Measurements from ENCODE around the gene SLC51B.
"Not testable (repeated sequence)": the region's sequence is repeated elsewhere in the genome, so short reads cannot be mapped to it uniquely, and the experiment has no call there.

Gene SLC51B

GRCh38 chr15:65033659-65034269 lies 11.4 kb upstream of the SLC51B start:
- Mint-ChIP-seq H3K4me3 (no peak overlapping the region), H3K27me3 (peaks cover 2% of the 10 kb centered on the region), H3K36me3 (no peaks in the 10 kb centered on the region), H3K9me3 (no peaks in the 10 kb centered on the region), H3K4me1 (peaks cover 9% of the 10 kb centered on the region), H3K27ac (no peak overlapping the region)

- no peak overlapping the region for H3K4me3 Mint-ChIP-seq
- no peak overlapping the region for H3K27ac Mint-ChIP-seq
- no peaks in the 10 kb centered on the region for H3K36me3 Mint-ChIP-seq
- H3K27me3 Mint-ChIP-seq, result peaks cover 2% of the 10 kb centered on the region
- H3K9me3 Mint-ChIP-seq, result no peaks in the 10 kb centered on the region
- peaks cover 9% of the 10 kb centered on the region for H3K4me1 Mint-ChIP-seq
Measured at GRCh38 chr15:65034719-65035118, 10.5 kb upstream of the SLC51B start.

- Mint-ChIP-seq H3K36me3 (no peaks in the 10 kb centered on the region), H3K27ac (no peak overlapping the region), H3K27me3 (no peaks in the 10 kb centered on the region), H3K4me1 (peaks cover 9% of the 10 kb centered on the region), H3K4me3 (no peak overlapping the region), H3K9me3 (no peaks in the 10 kb centered on the region)
Measured at GRCh38 chr15:65037309-65037708, 7.9 kb upstream of the SLC51B start.

GRCh38 chr15:65038428-65038827 lies 6.8 kb upstream of the SLC51B start:
- no peaks in the 10 kb centered on the region for H3K9me3 Mint-ChIP-seq
- no peak overlapping the region for H3K4me3 Mint-ChIP-seq

GRCh38 chr15:65038836-65039235 lies 6.4 kb upstream of the SLC51B start:
- H3K27me3 Mint-ChIP-seq, result no peaks in the 10 kb centered on the region
- H3K4me3 Mint-ChIP-seq, result no peak overlapping the region
- H3K4me1 Mint-ChIP-seq, result peaks cover 5% of the 10 kb centered on the region

More at GRCh38 chr15:65038428-65038827, 6.8 kb upstream of the SLC51B start:
- peaks cover 9% of the 10 kb centered on the region for H3K4me1 Mint-ChIP-seq
- no peaks in the 10 kb centered on the region for H3K36me3 Mint-ChIP-seq
- H3K27me3 Mint-ChIP-seq, result no peaks in the 10 kb centered on the region
- H3K27ac Mint-ChIP-seq, result no peak overlapping the region

GRCh38 chr15:65040461-65040860 lies 4.7 kb upstream of the SLC51B start:
- Mint-ChIP-seq H3K27ac (no peak overlapping the region), H3K4me1 (no peaks in the 10 kb centered on the region), H3K4me3 (no peak overlapping the region), H3K27me3 (no peaks in the 10 kb centered on the region), H3K9me3 (no peaks in the 10 kb centered on the region), H3K36me3 (no peaks in the 10 kb centered on the region)

More at GRCh38 chr15:65038836-65039235, 6.4 kb upstream of the SLC51B start:
- H3K36me3 Mint-ChIP-seq, result no peaks in the 10 kb centered on the region
- no peak overlapping the region for H3K27ac Mint-ChIP-seq
- no peaks in the 10 kb centered on the region for H3K9me3 Mint-ChIP-seq

GRCh38 chr15:65041787-65042186 lies 3.4 kb upstream of the SLC51B start:
- Mint-ChIP-seq H3K4me1 (no peaks in the 10 kb centered on the region), H3K36me3 (no peaks in the 10 kb centered on the region), H3K27ac (no peak overlapping the region), H3K4me3 (no peak overlapping the region), H3K9me3 (no peaks in the 10 kb centered on the region), H3K27me3 (no peaks in the 10 kb centered on the region)

GRCh38 chr15:65042776-65043327 lies 2.3 kb upstream of the SLC51B start:
- Mint-ChIP-seq H3K4me1 (no peaks in the 10 kb centered on the region), H3K9me3 (no peaks in the 10 kb centered on the region)

GRCh38 chr15:65044218-65044617 lies 969 bp upstream of the SLC51B start:
- not testable (repeated sequence) for H3K27ac Mint-ChIP-seq, H3K36me3 Mint-ChIP-seq, H3K4me1 Mint-ChIP-seq, H3K4me3 Mint-ChIP-seq, H3K27me3 Mint-ChIP-seq, H3K9me3 Mint-ChIP-seq

More at GRCh38 chr15:65042776-65043327, 2.3 kb upstream of the SLC51B start:
- no peaks in the 10 kb centered on the region for H3K36me3 Mint-ChIP-seq
- no peaks in the 10 kb centered on the region for H3K27me3 Mint-ChIP-seq
- no peak overlapping the region for H3K4me3 Mint-ChIP-seq
- H3K27ac Mint-ChIP-seq, result no peak overlapping the region

- Mint-ChIP-seq H3K4me1 (peaks cover 13% of the 10 kb centered on the region), H3K4me3 (no peak overlapping the region), H3K9me3 (no peaks in the 10 kb centered on the region), H3K27me3 (no peaks in the 10 kb centered on the region), H3K27ac (no peak overlapping the region), H3K36me3 (no peaks in the 10 kb centered on the region)
Measured at GRCh38 chr15:65048241-65048640, 3.1 kb downstream of the SLC51B start.

GRCh38 chr15:65049418-65049840 lies 4.2 kb downstream of the SLC51B start:
- no peak overlapping the region for H3K27ac Mint-ChIP-seq
- H3K27me3 Mint-ChIP-seq, result no peaks in the 10 kb centered on the region
- H3K4me1 Mint-ChIP-seq, result peaks cover 13% of the 10 kb centered on the region
- H3K4me3 Mint-ChIP-seq, result peak overlapping the region; percentile 63
- no peaks in the 10 kb centered on the region for H3K36me3 Mint-ChIP-seq
- no peaks in the 10 kb centered on the region for H3K9me3 Mint-ChIP-seq

- H3K9me3 Mint-ChIP-seq, result no peaks in the 10 kb centered on the region
- H3K4me3 Mint-ChIP-seq, result no peak overlapping the region
- no peak overlapping the region for H3K27ac Mint-ChIP-seq
- H3K27me3 Mint-ChIP-seq, result no peaks in the 10 kb centered on the region
- H3K36me3 Mint-ChIP-seq, result no peaks in the 10 kb centered on the region
- peaks cover 13% of the 10 kb centered on the region for H3K4me1 Mint-ChIP-seq
Measured at GRCh38 chr15:65050270-65050669, 5.1 kb downstream of the SLC51B start.

GRCh38 chr15:65051266-65051665 lies 6.1 kb downstream of the SLC51B start:
- Mint-ChIP-seq H3K27me3 (no peaks in the 10 kb centered on the region), H3K4me1 (peaks cover 13% of the 10 kb centered on the region), H3K4me3 (no peak overlapping the region), H3K36me3 (no peaks in the 10 kb centered on the region), H3K27ac (no peak overlapping the region), H3K9me3 (no peaks in the 10 kb centered on the region)

- H3K4me1 Mint-ChIP-seq, result peaks cover 13% of the 10 kb centered on the region
- no peaks in the 10 kb centered on the region for H3K27me3 Mint-ChIP-seq
- no peaks in the 10 kb centered on the region for H3K9me3 Mint-ChIP-seq
- no peaks in the 10 kb centered on the region for H3K36me3 Mint-ChIP-seq
- no peak overlapping the region for H3K4me3 Mint-ChIP-seq
- no peak overlapping the region for H3K27ac Mint-ChIP-seq
Measured at GRCh38 chr15:65052956-65053355, 7.8 kb downstream of the SLC51B start.

- Mint-ChIP-seq H3K27me3 (no peaks in the 10 kb centered on the region), H3K4me1 (peaks cover 8% of the 10 kb centered on the region), H3K9me3 (no peaks in the 10 kb centered on the region), H3K36me3 (no peaks in the 10 kb centered on the region), H3K27ac (no peak overlapping the region), H3K4me3 (no peak overlapping the region)
Measured at GRCh38 chr15:65054333-65055200, 9.4 kb downstream of the SLC51B start.

- Mint-ChIP-seq H3K27ac (no peak overlapping the region), H3K27me3 (no peaks in the 10 kb centered on the region), H3K4me1 (peaks cover 1% of the 10 kb centered on the region), H3K4me3 (no peak overlapping the region), H3K36me3 (no peaks in the 10 kb centered on the region), H3K9me3 (no peaks in the 10 kb centered on the region)
Measured at GRCh38 chr15:65055201-65055870, 10.1 kb downstream of the SLC51B start.
